Natural killer cell (primary cell): ENCODE data around the gene PLG. TPM values are rescaled to one million over a fixed set of nuclear protein-coding genes. Genes with fewer than 3 reads are reported as not detected.
"Not testable (repeated sequence)": the region's sequence is repeated elsewhere in the genome, so short reads cannot be mapped to it uniquely, and the experiment has no call there.

Experiments
- ATAC-seq, 3 donors: fragments of 150-1000 bp in 2 of 3; fragments of 200-7000 bp in 1 of 3; cut with Tn5 transposase; 1 replicate in 1 of 3; 2 replicates in 2 of 3; pipeline ENCODE4 v1.10.0; 2021; ENCODE audit warnings: mild to moderate bottlenecking in 2 of 3, moderate library complexity in 2 of 3
- DNase-seq, 2 donors: peaks; one replicate each; pipeline versions ENCODE4 v3.0.0 to v3.0.0-alpha.2; 2013 to 2021; ENCODE audit warnings: mixed read lengths in 1 of 2
- H3K27ac ChIP-seq: one replicate; pipeline ENCODE4 v1.5.1; 2013; ENCODE audit warnings: mild to moderate bottlenecking, low read length
- H3K27me3 ChIP-seq: one replicate; pipeline ENCODE4 v1.6.1; 2013; ENCODE audit warnings: low read length; ENCODE audit not compliant: control insufficient read depth, insufficient read depth
- H3K36me3 ChIP-seq: one replicate; pipeline ENCODE4 v1.6.1; 2013; ENCODE audit warnings: low read length; ENCODE audit not compliant: control insufficient read depth, insufficient read depth
- H3K4me1 ChIP-seq: one replicate; pipeline ENCODE4 v1.6.1; 2013; ENCODE audit warnings: low read length; ENCODE audit not compliant: control insufficient read depth, insufficient read depth
- H3K4me3 ChIP-seq: one replicate; pipeline ENCODE4 v1.5.1; 2013; ENCODE audit warnings: low read length
- H3K9me3 ChIP-seq: one replicate; pipeline ENCODE4 v1.6.1; 2013; ENCODE audit warnings: low read length; ENCODE audit not compliant: control insufficient read depth, insufficient read depth
- H3K27ac Mint-ChIP-seq, 2 donors: one replicate each; pipeline ENCODE4 v1.8.0; 2022; ENCODE audit warnings: mild to moderate bottlenecking in 2 of 2, mixed read lengths in 2 of 2, moderate library complexity in 1 of 2
- H3K27me3 Mint-ChIP-seq, 2 donors: one replicate each; pipeline ENCODE4 v1.8.0; 2022; ENCODE audit warnings: low read depth in 2 of 2, mixed read lengths in 2 of 2
- H3K36me3 Mint-ChIP-seq: one replicate; pipeline ENCODE4 v1.8.0; 2022; ENCODE audit warnings: mixed read lengths
- H3K4me1 Mint-ChIP-seq, 2 donors: one replicate each; pipeline ENCODE4 v1.8.0; 2022; ENCODE audit warnings: mixed read lengths in 2 of 2
- H3K4me3 Mint-ChIP-seq: one replicate; pipeline ENCODE4 v1.8.0; 2022; ENCODE audit warnings: mild to moderate bottlenecking, moderate library complexity, mixed read lengths
- H3K9me3 Mint-ChIP-seq, 2 donors: one replicate each; pipeline ENCODE4 v1.8.0; 2022; ENCODE audit warnings: mixed read lengths in 2 of 2
- WGBS: methylation state at CpG from one replicate; pipeline ENCODE4 v1.1.7; 2013; ENCODE audit warnings: missing lambda C conversion rate; ENCODE audit not compliant: insufficient coverage; 5-methylcytosine and 5-hydroxymethylcytosine counted together
- intact Hi-C: fragments of 100-400 bp; cut with micrococcal nuclease; formaldehyde crosslinking; loops from one replicate; pipeline ENCODE4 v1.14.2; 2022
- total RNA-seq, 4 donors: library from RNA; stranded (reverse); fragments of 120-200 nt in 1 of 4; gene quantifications; one replicate each; pipeline versions ENCODE4 v1.2.3 to v1.2.4, GENCODE V29; 2013 to 2022
- TF ChIP-seq, protein P1 (sequence below): fragments of 200-600 bp; IDR thresholded peaks from one replicate; pipeline ENCODE4 v1.8.0; 2022; ENCODE audit warnings: antibody characterized with exemption

Gene PLG
- total RNA-seq, 3 donors from 2014 or later (not counting 1 experiment from before 2014, with no cell fraction given): not detected

- 60% methylated on average over 2 of the region's 2 CpGs for WGBS
- no peaks in the 10 kb centered on the region for H3K36me3 ChIP-seq
- H3K27me3 Mint-ChIP-seq: peaks cover 0 to 3% of the 10 kb centered on the region in 2 donors
- no peaks in the 10 kb centered on the region for H3K4me1 Mint-ChIP-seq
- no peak for ATAC-seq
- DNase-seq: no peak
- no peak overlapping the region for H3K27ac Mint-ChIP-seq
- intact Hi-C loops: no loop called here
- H3K36me3 Mint-ChIP-seq: no peaks in the 10 kb centered on the region
- H3K9me3 ChIP-seq: no peaks in the 10 kb centered on the region
- H3K4me3 ChIP-seq: no peak overlapping the region
- no peaks in the 10 kb centered on the region for H3K9me3 Mint-ChIP-seq
- H3K27me3 ChIP-seq: peaks cover 2% of the 10 kb centered on the region
- H3K4me3 Mint-ChIP-seq: no peak overlapping the region
- TF ChIP-seq, protein P1, sequence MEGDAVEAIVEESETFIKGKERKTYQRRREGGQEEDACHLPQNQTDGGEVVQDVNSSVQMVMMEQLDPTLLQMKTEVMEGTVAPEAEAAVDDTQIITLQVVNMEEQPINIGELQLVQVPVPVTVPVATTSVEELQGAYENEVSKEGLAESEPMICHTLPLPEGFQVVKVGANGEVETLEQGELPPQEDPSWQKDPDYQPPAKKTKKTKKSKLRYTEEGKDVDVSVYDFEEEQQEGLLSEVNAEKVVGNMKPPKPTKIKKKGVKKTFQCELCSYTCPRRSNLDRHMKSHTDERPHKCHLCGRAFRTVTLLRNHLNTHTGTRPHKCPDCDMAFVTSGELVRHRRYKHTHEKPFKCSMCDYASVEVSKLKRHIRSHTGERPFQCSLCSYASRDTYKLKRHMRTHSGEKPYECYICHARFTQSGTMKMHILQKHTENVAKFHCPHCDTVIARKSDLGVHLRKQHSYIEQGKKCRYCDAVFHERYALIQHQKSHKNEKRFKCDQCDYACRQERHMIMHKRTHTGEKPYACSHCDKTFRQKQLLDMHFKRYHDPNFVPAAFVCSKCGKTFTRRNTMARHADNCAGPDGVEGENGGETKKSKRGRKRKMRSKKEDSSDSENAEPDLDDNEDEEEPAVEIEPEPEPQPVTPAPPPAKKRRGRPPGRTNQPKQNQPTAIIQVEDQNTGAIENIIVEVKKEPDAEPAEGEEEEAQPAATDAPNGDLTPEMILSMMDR: no peak
- no peaks in the 10 kb centered on the region for H3K4me1 ChIP-seq
- no peak overlapping the region for H3K27ac ChIP-seq
These were observed 39.2 kb upstream of the PLG start for GRCh38 chr6:160662842-160663241.

GRCh38 chr6:160664198-160664597, 37.8 kb upstream of the PLG start, which contains the start of gene LPA:
Gene LPA, minus strand, starts transcription at chr6:160664275. Its CDS starts 61 bp downstream, at chr6:160664214.
- H3K36me3 Mint-ChIP-seq, H3K27me3 Mint-ChIP-seq, H3K36me3 ChIP-seq, H3K4me1 ChIP-seq, H3K4me1 Mint-ChIP-seq, intact Hi-C loops, DNase-seq, H3K9me3 ChIP-seq, H3K27me3 ChIP-seq, H3K9me3 Mint-ChIP-seq, ATAC-seq, H3K4me3 Mint-ChIP-seq, H3K4me3 ChIP-seq, H3K27ac ChIP-seq, H3K27ac Mint-ChIP-seq: not testable (repeated sequence)
- WGBS: no CpG with 5 or more reads among the region's 1 CpG

GRCh38 chr6:160667639-160668481, 34.2 kb upstream of the PLG start:
- H3K4me1 ChIP-seq: no peaks in the 10 kb centered on the region
- Mint-ChIP-seq H3K4me1 (no peaks in the 10 kb centered on the region), H3K27ac (no peak overlapping the region), H3K9me3 (peaks cover 0 to 2% of the 10 kb centered on the region in 2 donors), H3K36me3 (no peaks in the 10 kb centered on the region), H3K4me3 (no peak overlapping the region), H3K27me3 (no peaks in the 10 kb centered on the region)
- 41% methylated on average over 9 of the region's 9 CpGs for WGBS
- H3K36me3 ChIP-seq: no peaks in the 10 kb centered on the region
- ATAC-seq (peak in 1 of 3 donors; percentile 28), DNase-seq (peak in 1 of 2 donors; percentile 51)
- H3K27ac ChIP-seq: no peak overlapping the region
- no peak overlapping the region for H3K4me3 ChIP-seq
- intact Hi-C loops: no loop called here
- H3K27me3 ChIP-seq: no peaks in the 10 kb centered on the region
- TF ChIP-seq, protein P1: no peak
- no peaks in the 10 kb centered on the region for H3K9me3 ChIP-seq

DNA sequence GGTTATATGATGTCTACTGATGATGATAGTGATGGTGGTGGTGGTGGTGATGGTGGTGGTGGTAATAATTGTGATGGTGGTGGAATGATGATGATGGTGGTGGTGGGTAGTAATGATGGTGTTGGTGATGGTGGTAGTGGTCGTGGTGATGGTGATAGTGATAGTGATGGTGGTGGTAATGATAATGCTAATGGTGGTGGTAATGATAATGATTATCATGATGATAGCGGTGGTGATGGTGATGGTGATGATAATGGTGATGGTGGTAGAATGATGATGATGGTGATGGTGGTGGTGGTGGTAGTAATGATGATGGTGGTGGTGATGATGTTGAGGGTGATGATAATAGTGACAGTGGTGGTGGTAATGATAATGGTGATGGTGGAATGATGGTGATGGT, 33.5 kb upstream of the PLG start:
- ATAC-seq (no peak), DNase-seq (no peak)
- no peak overlapping the region for H3K27ac Mint-ChIP-seq
- H3K27me3 ChIP-seq: no peaks in the 10 kb centered on the region
- intact Hi-C loops: no loop called here
- TF ChIP-seq, protein P1: no peak
- H3K9me3 ChIP-seq: no peaks in the 10 kb centered on the region
- H3K9me3 Mint-ChIP-seq: peaks cover 2 to 4% of the 10 kb centered on the region in 2 donors
- 72% methylated on average over 2 of the region's 2 CpGs for WGBS
- H3K4me1 Mint-ChIP-seq: no peaks in the 10 kb centered on the region
- H3K27me3 Mint-ChIP-seq: peaks cover 0 to 4% of the 10 kb centered on the region in 2 donors
- no peaks in the 10 kb centered on the region for H3K36me3 ChIP-seq
- H3K27ac ChIP-seq: no peak overlapping the region
- H3K4me3 ChIP-seq: no peak overlapping the region
- no peak overlapping the region for H3K4me3 Mint-ChIP-seq
- no peaks in the 10 kb centered on the region for H3K36me3 Mint-ChIP-seq
- H3K4me1 ChIP-seq: no peaks in the 10 kb centered on the region

GRCh38 chr6:160676418-160676817, 25.6 kb upstream of the PLG start:
- H3K9me3 Mint-ChIP-seq, H3K4me1 ChIP-seq, H3K27ac ChIP-seq, H3K36me3 Mint-ChIP-seq, H3K9me3 ChIP-seq, DNase-seq, H3K27ac Mint-ChIP-seq, H3K36me3 ChIP-seq, H3K4me3 ChIP-seq, H3K27me3 Mint-ChIP-seq, H3K27me3 ChIP-seq, ATAC-seq, H3K4me3 Mint-ChIP-seq, H3K4me1 Mint-ChIP-seq, intact Hi-C loops: not testable (repeated sequence)
- WGBS: 82% methylated on average over 5 of the region's 5 CpGs
